GM12891 (cell line): ENCODE measurements around the gene PGK1.

ENCODE experiments used
- DNase-seq: peaks from one replicate; pipeline ENCODE4 v3.0.0; 2011; ENCODE audit warnings: low spot score; ENCODE audit not compliant: insufficient read length
- FAIRE-seq: peaks from 2 replicates; lab custom pipeline; 2011; peaks lifted over from hg19 to GRCh38; lab: Jason Lieb, UNC
- PAX5 ChIP-seq: IDR thresholded peaks from 2 replicates; pipeline ENCODE4 v1.6.1; 2011; ENCODE audit warnings: low read length, moderate library complexity, mild to moderate bottlenecking; ENCODE audit not compliant: insufficient read depth, severe bottlenecking
- POLR2A ChIP-seq: IDR thresholded peaks from 2 replicates; pipeline ENCODE4 v1.6.1; 2011; ENCODE audit warnings: low read depth, low read length, control low read depth
- POLR2AphosphoS5 ChIP-seq: IDR thresholded peaks from 2 replicates; pipeline ENCODE4 v1.6.1; 2011; ENCODE audit warnings: low read depth, low read length, control low read depth
- POU2F2 ChIP-seq: IDR thresholded peaks from 2 replicates; pipeline ENCODE4 v1.6.1; 2011; ENCODE audit warnings: low read depth, mild to moderate bottlenecking, control low read depth, low read length, moderate library complexity
- SPI1 ChIP-seq: IDR thresholded peaks from 2 replicates; pipeline ENCODE4 v1.6.1; 2011; ENCODE audit warnings: low read depth, low read length, control low read depth
- TAF1 ChIP-seq: IDR thresholded peaks from 2 replicates; pipeline ENCODE4 v1.6.1; 2011; ENCODE audit warnings: low read depth, low read length, control low read depth

Gene PGK1

GRCh38 chrX:78092296-78092695 is 11.8 kb upstream of the PGK1 start:
- DNase-seq (no peak), FAIRE-seq (no peak)
- no peak for TF ChIP-seq SPI1
- no peak for TF ChIP-seq POLR2A
- no peak for TF ChIP-seq TAF1
- no peak for TF ChIP-seq PAX5
- TF ChIP-seq POU2F2: no peak
- TF ChIP-seq POLR2AphosphoS5: no peak

GRCh38 chrX:78098108-78098507 is 5.9 kb upstream of the PGK1 start:
- no peak for FAIRE-seq
- no peak for DNase-seq
- no peak for TF ChIP-seq TAF1
- TF ChIP-seq PAX5: no peak
- no peak for TF ChIP-seq POLR2A
- TF ChIP-seq POU2F2: no peak
- TF ChIP-seq POLR2AphosphoS5: no peak
- TF ChIP-seq SPI1: no peak

GRCh38 chrX:78102091-78102490 is 2.0 kb upstream of the PGK1 start:
- no peak for TF ChIP-seq TAF1
- no peak for TF ChIP-seq POLR2A
- no peak for TF ChIP-seq PAX5
- TF ChIP-seq POU2F2: no peak
- no peak for TF ChIP-seq SPI1
- TF ChIP-seq POLR2AphosphoS5: no peak
- no peak for DNase-seq
- FAIRE-seq: no peak

GRCh38 chrX:78103001-78103622 is 936 bp upstream of the PGK1 start:
- TF ChIP-seq POU2F2 (no peak), PAX5 (no peak), SPI1 (no peak), TAF1 (no peak), POLR2A (no peak), POLR2AphosphoS5 (no peak)
- FAIRE-seq: no peak

GRCh38 chrX:78104447-78105176 is 564 bp downstream of the PGK1 start:
- no peak for DNase-seq
- TF ChIP-seq PAX5 (no peak), TAF1 (no peak), SPI1 (no peak), POLR2A (no peak), POU2F2 (peak; percentile 6; the same call in 1 of the 2 replicates), POLR2AphosphoS5 (no peak)
- no peak for FAIRE-seq

More at GRCh38 chrX:78103001-78103622, 936 bp upstream of the PGK1 start:
- no peak for DNase-seq

GRCh38 chrX:78105944-78106650 is 2.0 kb downstream of the PGK1 start:
- no peak for DNase-seq
- TF ChIP-seq POU2F2: no peak
- no peak for TF ChIP-seq PAX5
- TF ChIP-seq POLR2A: no peak
- no peak for TF ChIP-seq SPI1
- TF ChIP-seq POLR2AphosphoS5: no peak
- no peak for TF ChIP-seq TAF1

GRCh38 chrX:78106651-78106986 is 2.6 kb downstream of the PGK1 start:
- no peak for FAIRE-seq
- no peak for DNase-seq
- TF ChIP-seq POU2F2 (no peak), POLR2A (no peak), PAX5 (no peak), TAF1 (no peak)

More at GRCh38 chrX:78105944-78106650, 2.0 kb downstream of the PGK1 start:
- FAIRE-seq: peak; percentile 57

- TF ChIP-seq POLR2AphosphoS5 (no peak), POLR2A (no peak), PAX5 (no peak)
- FAIRE-seq (no peak), DNase-seq (no peak)
These were observed 5.4 kb downstream of the PGK1 start for GRCh38 chrX:78109458-78109857.

- TF ChIP-seq POU2F2: no peak
- TF ChIP-seq POLR2AphosphoS5: no peak
- TF ChIP-seq TAF1: no peak
- TF ChIP-seq SPI1: no peak
- TF ChIP-seq PAX5: no peak
- no peak for TF ChIP-seq POLR2A
- DNase-seq (no peak), FAIRE-seq (no peak)
These were observed 7.3 kb downstream of the PGK1 start for GRCh38 chrX:78111140-78111931.

- DNase-seq (no peak), FAIRE-seq (no peak)
- TF ChIP-seq SPI1: no peak
- no peak for TF ChIP-seq TAF1
These were observed 12.3 kb downstream of the PGK1 start for GRCh38 chrX:78116365-78116764.
